H9 (cell line): Measurements from ENCODE around the gene ABHD13. TPM values are rescaled to one million over a fixed set of nuclear protein-coding genes. Genes with fewer than 3 reads are reported as not detected.

ENCODE experiments used
- DNase-seq: peaks from one replicate; pipeline ENCODE4 v3.0.0-alpha.2; 2017
- H2AFZ ChIP-seq: one replicate; pipeline ENCODE4 v1.6.1; 2013; ENCODE audit warnings: mild to moderate bottlenecking, low read length, control low read depth, moderate library complexity
- H2AK5ac ChIP-seq: 2 replicates; pipeline ENCODE4 v1.6.1; 2013; ENCODE audit warnings: low read length, control low read depth, mixed read lengths; ENCODE audit not compliant: insufficient read length
- H2BK120ac ChIP-seq: one replicate; pipeline ENCODE4 v1.6.1; 2013; ENCODE audit warnings: low read depth, mild to moderate bottlenecking, low read length, control low read depth, inconsistent platforms; ENCODE audit not compliant: poor library complexity, severe bottlenecking
- H2BK12ac ChIP-seq: 2 replicates; pipeline ENCODE4 v1.6.1; 2013; ENCODE audit warnings: low read length, control low read depth, mixed read lengths, low read depth; ENCODE audit not compliant: insufficient read length
- H2BK15ac ChIP-seq: 2 replicates; pipeline ENCODE4 v1.6.1; 2013; ENCODE audit warnings: low read depth, low read length, control low read depth
- H2BK20ac ChIP-seq: one replicate; pipeline ENCODE4 v1.6.1; 2013; ENCODE audit warnings: low read depth, mild to moderate bottlenecking, low read length, control low read depth, inconsistent platforms; ENCODE audit not compliant: poor library complexity, severe bottlenecking
- H2BK5ac ChIP-seq: 2 replicates; pipeline ENCODE4 v1.6.1; 2013; ENCODE audit warnings: low read length, control low read depth, mixed read lengths; ENCODE audit not compliant: insufficient read length
- H3K14ac ChIP-seq: 2 replicates; pipeline ENCODE4 v1.6.1; 2013; ENCODE audit warnings: low read length, control low read depth; ENCODE audit not compliant: insufficient read depth
- H3K18ac ChIP-seq: 2 replicates; pipeline ENCODE4 v1.6.1; 2013; ENCODE audit warnings: low read depth, mild to moderate bottlenecking, mixed read lengths, low read length, control low read depth; ENCODE audit not compliant: insufficient read length
- H3K23ac ChIP-seq: 2 replicates; pipeline ENCODE4 v1.6.1; 2013; ENCODE audit warnings: low read length, control low read depth, mixed read lengths, low read depth; ENCODE audit not compliant: insufficient read length
- H3K23me2 ChIP-seq: 2 replicates; pipeline ENCODE4 v1.6.1; 2013; ENCODE audit warnings: low read depth, mild to moderate bottlenecking, mixed read lengths, low read length, control low read depth; ENCODE audit not compliant: insufficient read length, poor library complexity, severe bottlenecking
- H3K27ac ChIP-seq: 2 replicates; pipeline ENCODE4 v1.5.1; 2013; ENCODE audit warnings: low read length, control low read depth, mixed read lengths, low read depth; ENCODE audit not compliant: insufficient read length
- H3K27me3 ChIP-seq: 2 replicates; pipeline ENCODE4 v1.6.1; 2013; ENCODE audit warnings: low read length, control low read depth, inconsistent platforms; ENCODE audit not compliant: insufficient read depth
- H3K4ac ChIP-seq: 2 replicates; pipeline ENCODE4 v1.6.1; 2013; ENCODE audit warnings: low read depth, mild to moderate bottlenecking, control low read depth, inconsistent platforms, low read length, moderate library complexity
- H3K4me1 ChIP-seq: 2 replicates; pipeline ENCODE4 v1.6.1; 2013; ENCODE audit warnings: low read length, control low read depth, inconsistent platforms; ENCODE audit not compliant: insufficient read depth
- H3K4me2 ChIP-seq: 2 replicates; pipeline ENCODE4 v1.6.1; 2013; ENCODE audit warnings: low read length, control low read depth, mixed read lengths; ENCODE audit not compliant: insufficient read length, insufficient read depth
- H3K56ac ChIP-seq: 2 replicates; pipeline ENCODE4 v1.6.1; 2013; ENCODE audit warnings: low read depth, mild to moderate bottlenecking, mixed read lengths, low read length, control low read depth; ENCODE audit not compliant: insufficient read length
- H3K79me1 ChIP-seq: 2 replicates; pipeline ENCODE4 v1.6.1; 2013; ENCODE audit warnings: low read depth, mild to moderate bottlenecking, moderate library complexity, low read length, control low read depth, inconsistent platforms; ENCODE audit not compliant: insufficient read depth, poor library complexity, severe bottlenecking
- H3K79me2 ChIP-seq: 2 replicates; pipeline ENCODE4 v1.6.1; 2013; ENCODE audit warnings: low read length, control low read depth, inconsistent platforms; ENCODE audit not compliant: insufficient read depth
- H3K9ac ChIP-seq: 2 replicates; pipeline ENCODE4 v1.6.1; 2013; ENCODE audit warnings: low read length, control low read depth, mixed read lengths; ENCODE audit not compliant: insufficient read length; ENCODE audit errors: extremely low read depth
- H3K9me3 ChIP-seq: one replicate; pipeline ENCODE4 v1.6.1; 2013; ENCODE audit warnings: low read depth, low read length, inconsistent platforms; ENCODE audit not compliant: control insufficient read depth
- H3T11ph ChIP-seq: one replicate; pipeline ENCODE4 v1.6.1; 2013; ENCODE audit warnings: mild to moderate bottlenecking, low read length, control low read depth, inconsistent platforms
- H4K20me1 ChIP-seq: one replicate; pipeline ENCODE4 v1.6.1; 2013; ENCODE audit not compliant: control insufficient read depth, insufficient read length, insufficient read depth
- H4K5ac ChIP-seq: 2 replicates; pipeline ENCODE4 v1.6.1; 2013; ENCODE audit warnings: low read depth, mild to moderate bottlenecking, mixed read lengths, low read length, control low read depth; ENCODE audit not compliant: insufficient read length
- H4K8ac ChIP-seq: replicated peaks from 2 replicates; pipeline ENCODE4 v1.6.1; 2013; ENCODE audit warnings: low read length, control low read depth, mixed read lengths, low read depth; ENCODE audit not compliant: insufficient read length
- H4K91ac ChIP-seq: 2 replicates; pipeline ENCODE4 v1.6.1; 2013; ENCODE audit warnings: low read depth, mild to moderate bottlenecking, moderate library complexity, mixed read lengths, low read length, control low read depth; ENCODE audit not compliant: insufficient read length
- H3K27ac Mint-ChIP-seq, 3 experiments: 2 replicates in 2 of 3; 3 replicates in 1 of 3; pipeline ENCODE4 v1.8.0; 2020 to 2021; ENCODE audit warnings: mixed read lengths in 3 of 3, mild to moderate bottlenecking in 1 of 3, moderate library complexity in 1 of 3
- H3K27me3 Mint-ChIP-seq: 2 replicates; pipeline ENCODE4 v1.8.0; 2021; ENCODE audit warnings: low read depth, mild to moderate bottlenecking, moderate library complexity, mixed read lengths
- H3K36me3 Mint-ChIP-seq, 3 experiments: 2 replicates in 2 of 3; 3 replicates in 1 of 3; pipeline ENCODE4 v1.8.0; 2020 to 2021; ENCODE audit warnings: low read depth in 3 of 3, mixed read lengths in 3 of 3; ENCODE audit not compliant: insufficient read depth in 1 of 3
- H3K4me1 Mint-ChIP-seq, 2 experiments: 2 replicates each; pipeline ENCODE4 v1.8.0; 2020; ENCODE audit warnings: mixed read lengths in 2 of 2
- H3K4me3 Mint-ChIP-seq, 2 experiments: 2 replicates in 1 of 2; 3 replicates in 1 of 2; pipeline ENCODE4 v1.8.0; 2020 to 2021; ENCODE audit warnings: mild to moderate bottlenecking in 2 of 2, mixed read lengths in 2 of 2, moderate library complexity in 1 of 2
- H3K9me3 Mint-ChIP-seq, 2 experiments: 2 replicates in 1 of 2; 3 replicates in 1 of 2; pipeline ENCODE4 v1.8.0; 2020; ENCODE audit warnings: mild to moderate bottlenecking in 2 of 2, mixed read lengths in 2 of 2, moderate library complexity in 1 of 2
- CTCF ChIP-seq: fragments of 200-600 bp; sonication (generic); conservative IDR thresholded peaks from 3 replicates; pipeline ENCODE4 v1.8.0; 2021; ENCODE audit warnings: antibody characterized with exemption, mild to moderate bottlenecking
- total RNA-seq: library from RNA; stranded (reverse); gene quantifications from 2 replicates; pipeline ENCODE4 v1.2.1, GENCODE V29; 2021

Gene ABHD13
- total RNA-seq, 1 experiment from 2014 or later, result 6.2 TPM

DNA sequence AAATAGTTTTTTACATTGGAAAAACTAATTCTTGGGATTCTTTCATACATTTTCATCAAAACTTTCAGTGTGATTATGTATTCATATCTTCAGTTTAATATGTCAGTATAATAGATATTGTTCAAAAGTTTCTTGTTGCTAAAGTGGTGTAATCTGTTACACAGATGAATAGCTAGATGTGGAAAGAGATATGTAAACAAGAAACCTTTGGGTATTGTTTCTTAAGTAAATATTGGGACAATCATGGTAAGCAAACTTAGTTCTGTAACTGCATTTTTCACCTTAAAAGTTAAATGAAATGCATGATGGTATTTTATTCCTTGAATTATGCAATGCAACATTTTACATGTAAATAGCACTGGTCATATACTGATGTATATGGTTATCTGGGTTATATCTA is 12.2 kb downstream of the ABHD13 start:
- no peak overlapping the region for H3K27ac ChIP-seq
- Mint-ChIP-seq H3K4me3 (no peak overlapping the region), H3K9me3 (no peaks in the 10 kb centered on the region), H3K4me1 (peaks cover 0 to 2% of the 10 kb centered on the region in 2 experiments; a peak in 1 of 4 replicates), H3K36me3 (peaks cover 0 to 5% (median 0%) of the 10 kb centered on the region in 3 experiments; a peak in 2 of 7 replicates), H3K27ac (no peak overlapping the region), H3K27me3 (no peaks in the 10 kb centered on the region)
- no peak overlapping the region for H3K4ac ChIP-seq
- no peaks in the 10 kb centered on the region for H4K20me1 ChIP-seq
- no peak overlapping the region for H3K9ac ChIP-seq
- no peaks in the 10 kb centered on the region for H3K79me1 ChIP-seq
- no peak overlapping the region for H4K5ac ChIP-seq
- H3K27me3 ChIP-seq, result no peaks in the 10 kb centered on the region
- no peak overlapping the region for H2BK5ac ChIP-seq
- H3K4me1 ChIP-seq, result no peaks in the 10 kb centered on the region
- H3K4me2 ChIP-seq, result no peak overlapping the region
- H3K56ac ChIP-seq, result no peak overlapping the region
- H2BK120ac ChIP-seq, result no peak overlapping the region
- no peak overlapping the region for H4K91ac ChIP-seq
- no peak overlapping the region for H3K14ac ChIP-seq
- no peak overlapping the region for H2AK5ac ChIP-seq
- H2BK20ac ChIP-seq, result no peak overlapping the region
- no peaks in the 10 kb centered on the region for H3K79me2 ChIP-seq
- H4K8ac ChIP-seq, result no peak overlapping the region
- no peak overlapping the region for H2BK15ac ChIP-seq
- H3K23me2 ChIP-seq, result no peaks in the 10 kb centered on the region
- H3T11ph ChIP-seq, result no peak overlapping the region
- no peak overlapping the region for H2AFZ ChIP-seq
- TF ChIP-seq CTCF, result no peak
- no peak for DNase-seq
- H3K23ac ChIP-seq, result no peak overlapping the region
- no peaks in the 10 kb centered on the region for H3K9me3 ChIP-seq
- H3K18ac ChIP-seq, result no peak overlapping the region
- no peak overlapping the region for H2BK12ac ChIP-seq
